HT1080 (cell line): ENCODE results near the gene FOXD1. TPM values are rescaled to one million over a fixed set of nuclear protein-coding genes. Genes with fewer than 3 reads are reported as not detected.
"Not testable (repeated sequence)": the region's sequence is repeated elsewhere in the genome, so short reads cannot be mapped to it uniquely, and the experiment has no call there.

Source experiments
- DNase-seq: peaks from one replicate; pipeline ENCODE4 v3.0.0-alpha.2; 2015; ENCODE audit warnings: low read depth
- total RNA-seq: library from RNA; depleted of rRNA; stranded (reverse); fragments of >200 nt; shearing (Covaris generic); gene quantifications from 2 replicates; pipeline ENCODE4 v1.2.3, GENCODE V29; 2014; rRNA removed

The FOXD1 gene
- total RNA-seq, 1 experiment from 2014 or later = 192 TPM

- no peak for DNase-seq
These were observed 31.1 kb downstream of the FOXD1 start for GRCh38 chr5:73417303-73418034.

GRCh38 chr5:73415617-73416016 is 33.0 kb downstream of the FOXD1 start:
- DNase-seq = peak; percentile 32

GRCh38 chr5:73415171-73415570 is 33.4 kb downstream of the FOXD1 start:
- DNase-seq = no peak

GRCh38 chr5:73412597-73412988 is 36.0 kb downstream of the FOXD1 start:
- DNase-seq = peak; percentile 97

- no peak for DNase-seq
These were observed 36.5 kb downstream of the FOXD1 start for GRCh38 chr5:73411936-73412596.

- DNase-seq = not testable (repeated sequence)
These were observed 38.6 kb downstream of the FOXD1 start for GRCh38 chr5:73409927-73410326.

GRCh38 chr5:73405691-73406090 is 42.9 kb downstream of the FOXD1 start:
- no peak for DNase-seq

GRCh38 chr5:73399775-73400174 is 48.8 kb downstream of the FOXD1 start:
- DNase-seq = no peak

Other genes with a start within 250 kb of the FOXD1 start
- gene BTF3, start 49.7 kb upstream of the FOXD1 start, total RNA-seq = 641 and 881 TPM in 2 replicates
- 11.7 and 16.0 TPM in 2 replicates for gene ANKRA2, start 116.9 kb upstream of the FOXD1 start, total RNA-seq
- 24.5 and 25.0 TPM in 2 replicates for gene UTP15, start 117.0 kb upstream of the FOXD1 start, total RNA-seq
- 12.9 and 13.9 TPM in 2 replicates for gene ARHGEF28, start 177.4 kb upstream of the FOXD1 start, total RNA-seq